SKM-1 treated with dmso at 0.1 percent for 144 hours (cell line): ENCODE results near the gene SESN1.
"Not testable (repeated sequence)": the region's sequence is repeated elsewhere in the genome, so short reads cannot be mapped to it uniquely, and the experiment has no call there.

Source experiments
- DNase-seq: peaks from one replicate; lab custom pipeline; 2025; ENCODE audit not compliant: unreplicated experiment; lab: John Stamatoyannopoulos, UW

Gene SESN1

DNA sequence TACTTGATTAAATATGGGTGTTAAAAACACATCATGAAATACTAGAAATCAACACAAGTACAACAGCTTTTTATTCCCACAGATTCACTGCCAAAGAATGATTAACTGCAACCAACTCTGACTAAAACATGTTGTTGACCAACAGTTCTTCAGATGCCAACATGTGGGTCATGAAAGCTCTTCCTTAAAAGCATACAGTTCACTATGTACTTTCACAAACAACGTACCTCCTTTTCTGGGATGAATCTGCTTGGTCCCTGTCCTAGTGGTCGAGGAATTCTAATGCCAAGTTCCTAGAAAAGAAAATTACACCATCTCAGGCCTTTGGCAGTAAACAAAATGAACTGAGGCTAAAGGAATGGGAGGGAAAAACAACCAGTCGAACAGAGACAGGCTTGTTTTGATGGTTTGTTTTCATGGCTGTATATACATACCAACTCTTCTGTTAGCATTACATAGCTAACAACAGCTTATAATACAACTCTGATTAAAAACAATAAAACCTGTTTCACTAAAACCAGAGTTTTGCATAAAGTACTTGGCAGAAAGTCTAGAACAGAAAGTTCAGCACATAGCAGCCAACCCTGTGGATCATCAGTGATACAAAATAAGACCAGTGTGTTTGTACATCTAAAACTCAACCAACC is 92.5 kb downstream of the SESN1 start:
- no peak for DNase-seq

DNA sequence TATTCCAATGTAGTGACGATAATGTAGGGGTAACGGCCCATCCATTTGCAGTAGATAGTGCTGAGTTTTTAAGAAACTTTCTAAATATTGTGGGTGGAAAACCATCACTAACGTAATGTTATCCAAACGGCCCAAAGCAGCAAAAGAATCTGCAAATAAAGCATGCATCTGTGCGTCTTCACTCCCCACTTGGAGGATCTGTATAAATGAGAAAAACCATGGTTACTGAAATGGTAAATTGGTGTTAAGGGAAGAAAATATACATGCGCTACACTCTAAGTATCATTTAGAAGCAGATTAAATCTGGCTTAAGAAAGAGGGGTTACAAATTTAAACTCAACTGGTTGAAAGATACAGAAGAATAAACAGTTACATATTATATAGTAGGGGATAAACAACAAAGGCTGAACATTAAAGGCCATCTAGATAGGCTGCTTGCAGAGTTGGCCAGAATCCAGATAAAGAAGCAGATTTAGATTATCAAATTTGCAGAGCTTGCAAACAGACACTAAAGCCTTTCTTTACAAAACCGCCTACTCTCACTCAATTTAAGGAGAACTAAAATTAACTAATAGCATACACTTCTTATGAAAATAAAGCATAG is 93.3 kb downstream of the SESN1 start:
- DNase-seq, result no peak

DNA sequence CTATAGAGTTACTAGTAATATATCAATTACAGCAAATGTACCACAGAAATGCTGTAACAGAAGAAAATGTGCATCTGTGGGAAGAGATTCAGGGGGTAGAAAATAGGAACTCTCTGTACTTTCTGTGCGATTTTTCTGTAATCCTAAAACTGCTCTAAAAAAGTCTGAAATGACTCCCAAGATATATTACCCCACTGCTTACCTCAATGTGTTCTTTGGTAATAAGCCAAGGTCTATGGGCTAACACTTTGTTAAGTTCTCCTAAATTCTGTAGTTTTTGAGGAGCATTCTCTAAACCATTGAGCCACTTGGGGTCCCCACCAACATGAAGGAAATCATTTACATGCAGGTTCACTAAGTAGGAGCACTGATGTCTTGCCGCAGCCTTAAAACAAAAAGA is 94.4 kb downstream of the SESN1 start:
- no peak for DNase-seq

DNA sequence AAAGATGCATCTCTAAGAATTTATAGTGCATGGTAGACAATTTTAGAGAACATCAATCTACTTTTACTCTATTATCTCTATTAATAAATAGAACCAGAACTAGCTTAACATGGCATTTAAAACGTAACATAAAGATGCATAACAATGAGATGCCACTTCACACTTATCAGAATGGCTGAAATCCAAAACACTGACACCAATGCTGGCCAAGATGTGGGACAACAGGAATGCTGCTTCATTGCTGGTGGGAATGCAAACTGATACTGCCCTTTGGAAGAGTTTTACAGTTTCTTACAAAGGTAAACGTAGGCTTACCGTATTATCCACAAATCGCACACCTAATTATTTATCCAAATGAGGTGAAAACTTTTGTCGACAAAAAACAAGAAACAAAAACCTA is 95.2 kb downstream of the SESN1 start:
- no peak for DNase-seq

DNA sequence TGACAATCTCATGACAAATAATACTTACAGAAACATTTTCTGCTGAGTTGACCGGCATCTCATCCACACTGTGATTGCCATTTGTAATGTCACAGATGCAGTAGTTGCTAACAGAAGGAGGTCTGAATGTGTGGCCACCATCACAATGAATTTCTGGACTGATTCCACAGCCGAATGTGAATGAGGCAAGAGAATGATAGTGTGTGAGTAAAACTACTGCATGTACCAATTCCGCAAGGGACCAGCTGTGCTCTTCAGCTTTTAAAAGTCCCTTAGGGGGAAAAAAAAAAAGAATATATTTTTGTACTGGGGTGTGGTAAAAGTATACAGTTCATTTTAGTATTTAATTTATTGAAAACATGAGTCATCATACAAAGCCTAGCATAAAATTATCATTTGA is 96.2 kb downstream of the SESN1 start:
- no peak for DNase-seq

DNA sequence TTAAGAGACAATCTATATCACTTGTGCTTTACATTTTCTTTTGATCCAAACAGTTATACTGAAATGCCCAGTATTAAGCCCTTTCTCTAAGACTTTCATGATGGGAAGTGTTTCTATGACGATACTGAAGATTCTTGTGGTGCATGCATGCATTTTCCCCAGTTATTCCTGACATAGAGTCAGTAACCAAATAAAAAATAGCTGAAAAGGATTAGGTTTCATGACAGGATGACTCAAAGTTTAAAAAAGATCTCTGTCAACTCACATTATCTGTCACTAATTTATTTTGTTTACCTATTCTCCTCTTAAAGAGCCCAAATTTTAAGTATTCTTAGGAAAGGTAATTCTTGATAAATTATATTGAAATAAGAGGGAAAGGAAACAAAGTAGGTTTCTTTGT is 98.4 kb downstream of the SESN1 start:
- no peak for DNase-seq

DNA sequence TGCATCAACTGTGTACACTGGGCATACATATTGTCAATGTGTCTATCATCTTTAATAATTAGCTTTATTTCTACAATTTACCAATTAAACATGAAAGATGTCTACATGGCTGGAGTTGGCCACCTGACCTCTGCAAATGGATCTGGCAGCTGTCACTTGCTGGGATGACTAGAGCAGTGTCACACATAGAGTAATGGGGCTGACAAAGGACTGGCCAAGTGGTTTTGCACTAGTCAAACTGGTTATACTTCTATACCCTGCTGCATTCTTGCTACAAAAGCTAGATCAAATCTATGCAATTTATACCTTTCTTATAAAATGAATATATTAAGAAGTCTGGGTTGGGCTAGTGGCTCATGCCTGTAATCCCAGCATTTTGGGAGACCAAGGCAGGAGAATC is 99.3 kb downstream of the SESN1 start:
- DNase-seq, result no peak

DNA sequence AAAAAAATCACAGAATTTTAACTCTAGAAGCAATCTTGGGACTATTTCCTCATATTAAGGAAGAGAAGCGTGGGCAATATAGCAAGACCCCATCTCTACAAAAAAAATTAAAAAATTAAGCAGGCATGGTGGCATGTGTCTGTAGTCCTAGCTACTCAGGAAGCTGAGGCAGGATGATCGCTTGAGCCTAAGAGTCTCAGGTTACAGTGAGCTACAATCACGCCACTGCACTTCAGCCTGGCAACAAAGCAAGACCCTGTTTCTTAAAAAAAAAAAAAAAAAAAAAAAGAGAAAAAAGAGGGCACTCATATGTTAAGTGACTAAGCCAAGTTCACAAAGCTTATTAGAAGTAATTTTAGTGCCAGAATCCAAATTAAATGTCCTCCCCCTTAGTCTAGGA is 100.8 kb downstream of the SESN1 start:
- DNase-seq, result no peak

DNA sequence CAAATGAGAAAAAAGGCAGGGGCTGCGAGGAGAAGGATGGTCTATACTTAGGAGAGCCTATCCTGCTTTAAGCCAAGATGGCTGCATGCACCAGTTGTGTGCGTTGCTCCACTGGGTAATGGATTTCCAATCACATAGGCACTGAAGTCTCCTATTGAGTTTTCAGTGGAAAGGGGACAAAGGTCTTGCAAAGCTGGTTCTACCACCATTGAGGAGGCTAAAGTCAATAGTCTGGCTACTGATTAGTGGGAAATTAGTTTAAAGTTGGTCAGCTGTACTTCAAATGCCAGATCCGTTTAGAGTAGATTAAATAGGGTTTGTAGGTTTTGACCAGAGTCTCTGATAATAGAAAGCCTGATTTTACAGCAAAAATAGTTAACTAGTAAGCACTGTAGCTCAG is 104.9 kb downstream of the SESN1 start:
- no peak for DNase-seq

DNA sequence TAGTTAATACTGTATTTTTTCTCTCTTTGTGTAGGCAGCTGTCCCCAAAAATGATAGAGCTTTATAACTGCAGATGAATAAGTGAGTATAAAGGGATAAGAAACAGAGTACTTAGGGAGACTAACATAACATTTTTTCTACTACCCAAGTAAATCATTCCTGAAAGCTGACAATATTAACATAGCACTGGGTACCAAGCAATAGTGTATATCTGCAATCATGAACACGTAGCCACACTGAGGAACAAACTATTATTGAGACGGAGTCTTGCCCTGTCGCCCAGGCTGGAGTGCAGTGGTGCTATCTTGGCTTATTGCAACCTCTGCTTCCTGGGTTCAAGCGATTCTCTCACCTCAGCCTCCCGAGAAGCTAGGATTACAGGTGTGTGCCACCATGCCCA is 105.9 kb downstream of the SESN1 start:
- no peak for DNase-seq

DNA sequence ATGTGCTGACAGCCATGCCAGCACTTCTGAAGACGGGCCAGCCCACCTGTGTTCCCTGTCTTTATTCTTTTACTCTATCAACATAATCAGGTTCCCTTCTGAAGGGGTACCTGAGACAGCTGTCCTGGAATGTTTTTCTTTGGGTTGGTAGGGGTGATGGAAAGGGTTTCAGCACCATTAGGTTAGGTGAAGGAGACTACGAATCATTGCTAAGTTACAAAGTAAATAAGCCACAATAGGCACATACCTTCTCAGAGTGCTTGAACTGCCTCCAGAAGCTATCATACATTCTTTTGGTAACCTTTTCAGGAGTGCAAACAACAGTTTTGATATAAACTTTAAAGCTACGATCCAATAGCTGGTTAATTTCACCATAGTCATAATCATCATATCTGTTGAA is 106.3 kb downstream of the SESN1 start:
- DNase-seq, result no peak

DNA sequence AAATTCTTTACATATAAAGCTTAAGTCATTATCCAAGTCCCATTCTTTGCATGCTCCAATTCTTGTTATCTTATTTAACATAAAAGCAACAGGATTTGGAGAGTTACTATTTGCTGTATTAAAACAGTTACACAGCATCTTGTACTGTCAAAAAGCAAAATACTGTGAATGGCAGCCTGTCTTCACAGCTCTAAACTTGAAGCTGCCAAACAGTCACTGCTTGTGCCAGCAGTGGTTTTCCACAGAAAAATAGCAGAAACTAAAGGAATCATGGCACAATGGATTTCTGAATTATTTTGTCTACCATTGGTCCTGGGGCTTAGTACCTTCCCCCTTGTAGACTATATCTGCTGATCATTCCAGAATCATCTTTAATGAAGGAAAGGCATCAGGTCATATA is 107.5 kb downstream of the SESN1 start:
- no peak for DNase-seq

DNA sequence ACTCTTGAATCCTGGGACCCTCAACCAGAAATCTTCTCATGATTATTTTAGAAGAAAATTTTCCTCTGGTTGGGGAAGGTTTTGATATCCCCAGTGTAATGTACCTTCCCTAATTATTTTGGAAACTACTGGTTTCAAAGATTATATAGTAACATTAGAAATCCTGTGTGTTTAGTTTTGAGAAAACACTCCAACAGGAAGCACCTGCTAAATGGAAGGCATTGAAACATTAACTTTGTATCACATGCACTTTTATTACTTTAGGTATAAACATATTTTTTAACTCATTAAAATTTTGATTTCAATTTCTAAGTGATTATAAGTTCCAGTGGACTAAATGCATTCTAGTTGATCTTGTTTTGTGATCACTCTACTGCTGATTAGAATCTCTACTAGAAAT is 109.3 kb downstream of the SESN1 start:
- DNase-seq, result no peak

DNA sequence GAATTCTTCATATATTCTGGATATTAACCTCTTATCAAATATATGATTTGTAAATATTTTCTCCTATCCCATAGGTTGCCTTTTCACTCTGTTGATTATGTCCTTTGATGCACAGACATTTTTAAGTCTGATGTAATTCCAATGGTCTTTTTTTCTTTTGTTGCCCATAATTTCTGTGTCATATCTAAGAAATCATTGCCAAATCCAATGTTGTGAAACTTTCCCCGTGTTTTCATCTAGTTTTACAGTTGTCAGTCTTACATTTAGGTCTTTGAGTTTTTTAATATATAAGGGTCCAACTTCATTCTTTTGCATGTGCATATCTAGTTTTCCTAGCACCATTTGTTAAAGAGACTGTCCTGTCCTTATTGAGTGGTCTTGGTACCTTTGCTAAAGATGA is 111.5 kb downstream of the SESN1 start:
- DNase-seq, result no peak

DNA sequence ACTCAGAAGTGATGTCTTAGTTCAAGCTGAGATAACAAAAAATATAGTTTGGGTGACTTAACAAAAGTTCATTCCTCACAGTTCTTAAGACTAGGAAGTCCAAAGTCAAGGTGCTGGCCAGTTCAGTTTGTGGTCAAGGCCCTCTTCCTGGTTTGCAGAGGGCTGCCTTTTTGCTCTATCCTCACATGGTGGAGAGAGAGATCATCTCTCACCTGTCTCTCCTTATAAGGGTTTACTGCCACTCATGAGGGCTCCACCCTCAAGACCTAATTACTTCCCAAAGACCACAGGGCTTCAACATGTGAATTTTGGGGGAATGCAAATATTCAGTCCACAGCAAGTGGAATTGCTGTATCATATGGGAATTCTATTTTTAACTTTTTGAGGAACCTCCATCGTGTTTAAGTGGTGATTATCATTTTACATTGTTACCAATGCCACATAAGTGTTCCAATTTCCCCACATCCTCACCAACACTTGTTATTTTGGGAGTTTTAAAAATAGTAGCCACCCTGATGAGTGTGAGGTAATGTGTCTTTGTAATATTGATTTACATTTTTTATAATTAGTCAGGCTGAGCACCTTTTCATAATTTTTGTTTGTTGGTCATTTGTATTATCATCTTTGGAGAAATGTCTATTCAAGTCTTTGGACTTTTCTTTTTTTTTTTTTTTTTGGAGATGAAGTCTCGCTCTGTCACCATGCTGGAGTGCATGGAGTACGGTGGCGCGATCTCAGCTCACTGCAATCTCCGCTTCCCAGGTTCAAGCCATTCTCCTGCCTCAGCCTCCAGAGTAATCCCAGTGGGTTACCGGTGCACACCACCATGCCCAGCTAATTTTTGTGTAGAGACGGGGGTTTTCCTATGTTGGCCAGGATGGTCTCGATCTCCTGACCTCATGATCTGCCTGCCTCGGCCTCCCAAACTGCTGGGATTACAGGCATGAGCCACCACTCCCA is 112.2 kb downstream of the SESN1 start:
- DNase-seq, result no peak

DNA sequence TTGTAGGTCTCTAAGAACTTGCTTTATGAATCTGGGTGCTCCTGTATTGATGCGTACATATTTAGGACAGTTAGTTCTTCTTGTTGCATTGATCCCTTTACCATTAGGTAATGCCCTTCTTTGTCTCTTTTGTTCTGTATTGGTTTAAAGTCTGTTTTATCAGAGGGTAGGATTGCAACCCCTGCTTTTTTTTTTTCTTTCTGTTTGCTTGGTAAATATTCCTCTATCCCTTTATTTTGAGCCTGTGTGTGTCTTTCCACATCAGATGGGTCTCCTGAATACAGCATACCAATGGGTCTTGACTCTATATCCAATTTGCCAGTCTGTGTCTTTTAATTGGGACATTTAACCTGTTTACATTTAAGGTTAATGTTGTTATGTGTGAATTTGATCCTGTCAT is 116.0 kb downstream of the SESN1 start:
- DNase-seq, result not testable (repeated sequence)

DNA sequence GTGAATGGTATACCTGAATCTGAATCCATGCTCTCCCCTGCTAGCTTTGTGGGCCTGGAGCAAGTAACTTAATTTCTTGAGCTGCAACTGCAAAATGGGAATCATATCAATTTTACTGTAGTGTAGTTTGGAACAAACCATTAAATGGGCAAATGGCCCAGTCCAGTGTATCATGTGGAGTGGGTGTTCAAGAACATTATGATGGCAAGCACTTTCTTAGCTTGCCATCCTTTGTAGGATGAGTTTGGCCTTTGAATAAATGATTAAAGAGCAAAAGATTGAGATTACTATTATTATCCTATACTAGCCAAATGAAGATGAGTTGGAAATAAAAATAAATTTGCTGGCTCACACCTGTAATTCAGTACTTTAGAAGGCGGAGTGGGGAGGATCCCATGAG is 120.4 kb downstream of the SESN1 start:
- DNase-seq, result no peak

DNA sequence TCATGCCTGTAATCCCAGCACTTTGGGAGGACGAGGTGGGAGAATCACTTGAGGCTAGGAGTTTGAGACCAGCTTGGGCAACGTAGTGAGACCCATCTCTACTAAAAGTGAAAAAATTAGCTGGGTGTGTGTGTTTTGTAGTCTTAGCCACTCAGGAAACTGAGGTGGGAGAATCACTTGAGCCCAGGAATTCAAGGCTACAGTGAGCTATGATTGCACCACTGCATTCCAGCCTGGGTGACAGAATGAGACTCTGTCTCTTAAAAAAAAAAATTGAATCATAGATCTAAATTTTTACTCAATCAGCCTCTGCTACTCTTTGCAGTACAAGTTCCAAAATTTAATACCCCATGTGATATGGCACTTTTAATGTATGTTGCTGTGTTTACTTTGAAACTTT is 124.9 kb downstream of the SESN1 start:
- no peak for DNase-seq

DNA sequence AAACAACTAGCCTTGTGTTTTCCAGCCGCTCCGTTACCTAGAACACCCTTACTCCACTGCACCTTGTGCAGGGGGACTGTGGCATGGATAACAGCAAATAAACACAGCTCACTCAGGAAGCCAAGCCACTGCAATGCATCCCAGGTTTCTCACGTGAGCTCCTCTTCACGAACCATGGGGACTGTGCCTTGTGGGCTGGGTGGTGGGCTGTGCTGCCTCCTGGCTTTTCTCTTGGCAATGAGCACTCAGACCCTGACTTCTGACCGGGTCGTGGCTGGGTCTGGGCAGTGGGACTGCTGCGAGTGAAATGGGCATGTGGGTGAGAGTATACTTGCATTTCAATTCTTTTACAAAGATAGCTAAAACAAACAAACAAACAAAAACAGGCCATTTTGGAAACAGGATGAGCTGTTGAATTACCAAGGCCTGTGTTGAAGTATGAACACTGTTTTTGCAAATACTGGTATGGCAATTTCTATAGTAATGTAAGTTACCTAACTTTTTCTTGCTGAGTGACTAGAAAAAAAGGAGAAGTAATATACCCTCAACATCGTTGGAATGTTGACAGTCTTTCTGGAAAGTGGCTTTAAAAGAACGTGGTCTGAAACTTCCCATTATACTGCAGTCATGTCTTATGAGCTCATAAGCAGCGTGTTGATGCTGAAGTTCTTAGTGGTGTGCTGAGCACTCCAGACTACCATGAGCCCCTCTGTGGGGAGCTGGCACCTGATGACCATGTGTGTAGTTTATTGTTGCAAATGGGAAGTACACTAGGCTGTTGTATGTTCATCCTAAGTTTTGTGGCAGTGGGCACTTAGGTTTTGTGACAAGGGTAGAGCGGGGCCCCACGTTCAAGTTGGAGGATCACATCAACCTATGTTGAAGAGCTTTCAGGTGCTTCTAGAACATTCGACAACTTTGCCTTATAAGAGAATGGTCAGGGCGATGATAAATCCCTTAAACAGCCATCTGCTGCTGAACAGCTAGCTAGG is 126.0 kb downstream of the SESN1 start:
- DNase-seq, result peak; percentile 81

DNA sequence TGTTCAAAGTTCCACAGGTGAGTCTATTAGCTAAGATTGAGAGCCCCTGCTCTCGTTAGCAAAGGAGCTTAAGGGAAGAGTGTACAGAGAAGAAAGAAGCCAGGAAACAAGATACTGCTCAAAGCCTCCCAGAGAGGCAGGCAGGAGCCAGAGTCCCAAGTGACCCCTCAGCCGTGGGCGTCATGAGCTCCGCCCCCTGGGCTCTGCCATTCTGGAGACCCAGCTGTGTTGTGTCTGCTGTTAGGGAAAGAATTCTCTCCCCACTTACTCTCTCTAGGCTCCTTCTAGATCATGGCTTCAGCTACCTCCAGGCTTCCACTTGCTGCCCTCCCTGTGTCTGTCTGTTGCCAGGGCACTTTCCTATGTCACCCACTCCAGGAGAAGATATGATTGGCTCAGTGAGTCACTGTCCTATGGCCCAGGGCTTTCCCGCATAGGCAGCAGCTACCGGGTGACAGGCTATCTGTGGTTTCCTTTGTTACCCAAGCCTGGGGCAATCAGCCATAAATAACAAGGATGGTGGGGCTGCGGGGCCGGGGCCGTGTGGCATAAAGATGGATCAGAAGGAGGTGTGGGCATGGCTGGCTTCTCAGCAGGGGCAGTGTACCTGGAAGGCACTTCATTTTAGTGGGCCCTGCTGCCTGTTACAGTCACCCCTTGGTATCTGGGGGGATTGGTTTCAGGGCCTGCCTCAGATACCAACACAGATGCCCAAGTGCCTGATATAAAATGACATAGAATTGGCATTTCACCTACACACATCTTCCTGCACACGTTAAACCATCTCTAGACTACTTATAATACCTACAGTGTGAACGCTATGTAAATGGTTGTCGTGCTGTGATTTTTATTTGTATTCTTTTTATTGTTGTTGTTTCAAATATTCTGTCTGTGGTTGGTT is 127.5 kb downstream of the SESN1 start:
- peak; percentile 91 for DNase-seq
